ENCODE results near the gene PRR29.
A peak's percentile ranks its signal among the peaks of the same experiment; 100 is the strongest.
"Not testable (repeated sequence)": the region's sequence is repeated elsewhere in the genome, so short reads cannot be mapped to it uniquely, and the experiment has no call there.

The PRR29 gene

GRCh38 chr17:64016974-64017373, 18.8 kb downstream of the PRR29 start:
- DNase-seq, result no peak

DNA sequence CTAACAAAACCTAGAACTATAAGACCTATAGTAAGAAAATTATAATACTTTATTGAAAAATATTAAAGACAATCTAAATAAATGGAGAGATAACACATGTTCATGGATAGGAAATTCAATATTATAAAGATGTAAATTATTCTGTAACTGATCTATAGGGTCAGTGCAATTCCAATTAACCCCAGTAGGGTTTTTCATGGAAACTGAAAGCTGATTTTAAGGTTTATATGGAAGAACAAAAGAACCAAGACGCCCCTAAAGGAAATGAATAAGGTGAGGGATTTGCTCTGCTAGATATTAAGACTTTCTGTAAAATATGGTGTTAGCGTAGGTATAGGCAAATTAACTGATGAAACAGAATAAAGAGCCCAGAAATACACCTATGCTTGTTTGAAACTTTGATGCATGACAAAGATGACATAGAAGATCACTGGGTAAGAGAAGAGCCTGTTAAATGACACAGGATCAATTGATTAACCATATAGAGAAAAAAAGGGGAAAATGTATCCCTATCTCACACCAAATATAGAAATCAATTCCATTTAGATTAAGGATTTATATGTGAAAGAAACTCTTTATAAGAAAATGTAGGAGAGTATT, 19.3 kb downstream of the PRR29 start:
- no peak for DNase-seq

- DNase-seq, result not testable (repeated sequence)
These were observed 21.4 kb downstream of the PRR29 start for GRCh38 chr17:64019551-64019961.

DNA sequence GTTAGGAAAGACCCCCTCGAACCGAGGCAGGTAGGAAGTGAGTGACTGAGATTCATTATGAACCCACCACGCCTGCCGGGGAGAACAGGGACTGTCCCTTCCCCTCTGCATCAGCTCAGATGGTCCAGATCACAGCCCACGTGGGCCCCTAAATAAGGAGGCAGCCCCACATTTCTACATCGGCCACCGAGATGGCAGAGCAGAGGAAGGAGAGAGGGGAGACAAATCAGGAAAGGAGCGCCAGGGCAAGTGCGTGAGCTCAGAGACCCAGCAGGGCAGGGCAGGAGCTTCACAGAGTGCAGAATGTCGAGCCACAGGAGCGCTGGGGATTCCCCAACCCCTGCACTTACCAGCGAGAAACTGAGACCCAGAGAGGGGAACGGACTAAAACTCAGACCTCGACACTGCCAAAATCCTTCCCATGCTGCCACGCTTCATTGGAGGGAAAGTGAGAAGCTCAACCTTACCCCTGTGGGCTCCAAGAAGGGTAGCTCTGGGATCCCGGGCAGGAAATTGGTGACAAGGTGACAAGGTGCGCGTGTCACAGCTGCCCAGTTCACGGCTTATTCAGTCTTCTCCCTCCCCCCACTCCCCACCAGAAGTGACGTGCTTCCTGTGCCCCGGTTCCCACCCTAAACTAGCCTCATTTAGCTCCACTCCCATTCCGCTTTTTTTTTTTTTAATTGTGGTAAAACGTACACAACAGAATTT, 22.1 kb downstream of the PRR29 start, which contains the start of gene ICAM2:
ICAM2 (minus strand) TSS at position 578 of the 711 bp plus-strand sequence. CDS start 13,942 bp downstream, outside the sequence.
- DNase-seq, result no peak

DNA sequence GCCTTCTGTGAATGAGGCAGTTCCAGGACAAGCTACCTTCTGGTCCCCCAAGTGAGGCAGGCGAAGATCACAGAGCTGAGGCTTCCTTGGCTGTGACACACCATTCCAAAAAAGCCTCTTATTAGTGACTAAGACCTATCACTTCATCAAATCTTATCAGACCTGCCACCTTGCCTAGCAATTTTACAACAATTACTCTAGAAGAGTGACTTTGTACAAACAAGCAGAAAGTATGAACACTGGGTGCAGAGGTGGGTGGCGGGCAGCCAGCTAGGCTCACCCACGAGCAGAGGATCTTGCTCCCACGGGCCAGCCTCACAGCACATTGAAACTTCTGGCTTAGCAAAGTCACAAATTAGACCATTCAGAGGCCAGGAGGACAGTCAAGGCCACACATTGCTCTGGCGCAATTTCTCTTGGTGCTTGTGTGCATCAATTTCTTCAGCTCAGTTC, 24.5 kb downstream of the PRR29 start:
- no peak for DNase-seq

DNA sequence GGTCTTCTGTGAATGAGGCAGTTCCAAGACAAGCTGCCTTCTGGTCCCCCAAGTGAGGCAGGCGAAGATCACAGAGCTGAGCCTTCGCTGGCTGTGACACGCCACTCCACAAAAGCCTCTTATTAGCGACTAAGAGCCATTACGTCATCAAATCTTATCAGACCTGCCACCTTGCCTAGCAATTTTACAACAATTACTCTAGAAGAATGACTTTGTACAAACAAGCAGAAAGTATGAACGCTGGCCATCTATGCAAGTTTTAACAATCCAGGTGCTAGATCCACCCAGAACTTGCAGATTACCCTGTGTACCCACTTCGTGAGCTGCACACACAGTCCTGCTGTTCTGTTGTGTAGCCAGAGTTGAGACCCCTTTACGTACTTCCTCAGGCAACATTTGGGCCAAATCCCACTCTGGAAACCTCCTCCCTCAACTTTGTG, 26.1 kb downstream of the PRR29 start:
- no peak for DNase-seq

DNA sequence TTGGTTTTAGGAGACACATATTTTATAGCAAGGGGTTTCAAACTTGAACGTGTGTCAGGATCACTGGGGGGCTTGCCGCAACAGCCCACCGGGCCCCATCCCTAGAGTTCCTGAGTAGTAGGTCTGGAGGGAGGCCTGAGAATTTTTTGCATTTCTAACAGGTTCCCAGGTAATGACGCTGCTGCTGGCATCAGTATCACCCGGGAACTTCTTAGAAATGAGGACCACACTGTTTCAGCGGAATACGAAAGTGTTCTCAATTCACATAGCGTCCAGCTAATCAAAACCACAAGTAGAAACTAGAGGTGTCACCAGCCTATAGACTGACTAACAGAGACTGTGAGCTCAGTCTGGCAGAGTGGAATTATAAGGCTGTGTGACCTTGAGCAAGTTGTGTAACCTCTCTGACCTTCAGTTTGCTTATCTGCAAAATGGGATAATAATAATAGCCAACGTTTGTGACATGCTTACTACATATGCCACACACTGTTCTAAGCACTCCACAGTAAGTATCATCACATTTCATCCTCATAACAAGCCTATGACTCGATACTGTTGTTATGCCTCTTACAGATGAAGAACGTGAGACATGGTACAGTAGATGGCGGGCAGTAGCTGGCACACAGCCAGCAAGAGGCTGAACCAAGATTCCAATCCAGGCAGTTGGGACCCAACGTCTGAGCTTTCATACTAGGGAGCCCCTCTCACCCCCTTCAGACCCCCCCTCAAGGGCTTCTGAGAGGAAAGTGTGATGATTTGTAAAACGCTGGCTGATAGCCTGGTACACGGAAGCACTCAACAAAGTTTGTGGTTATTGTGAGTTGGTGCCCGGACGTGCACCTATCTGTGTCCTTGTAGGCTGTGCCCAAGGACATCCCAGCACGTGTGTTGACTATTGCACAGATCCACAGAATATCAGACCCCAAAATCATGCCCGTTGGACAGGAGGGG, 26.9 kb downstream of the PRR29 start:
- no peak for DNase-seq

DNA sequence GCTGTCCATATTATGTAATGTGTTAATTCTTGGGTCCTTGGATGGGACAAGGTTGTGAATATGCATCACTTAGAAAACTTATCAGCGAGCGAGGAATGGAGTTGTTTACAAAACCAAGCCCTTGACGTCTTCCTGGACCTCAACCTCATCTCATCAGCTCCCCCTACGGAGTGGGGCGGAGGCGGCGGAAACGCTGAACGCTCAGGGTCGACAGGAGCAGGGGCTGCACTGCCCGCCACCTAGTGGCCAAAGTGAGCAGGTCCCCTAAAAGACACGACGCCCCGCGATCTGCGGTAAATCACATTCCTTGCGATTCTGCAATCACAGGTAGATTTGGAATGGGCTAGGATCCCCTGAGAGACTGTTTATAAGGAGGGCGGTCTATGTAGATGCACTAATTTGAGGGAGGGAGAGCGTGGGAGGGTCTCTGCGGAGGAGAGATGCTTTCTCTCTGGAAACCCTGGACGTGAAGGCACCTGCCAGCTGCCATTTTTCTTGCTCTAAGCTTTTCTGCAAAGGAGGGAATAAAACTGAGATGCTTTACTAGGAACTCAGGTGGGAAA, 27.7 kb downstream of the PRR29 start:
- peak; percentile 21 to 69 for DNase-seq

GRCh38 chr17:64028874-64029464, 30.8 kb downstream of the PRR29 start:
- DNase-seq, result peak in 1 of 2 experiments; percentile 48

DNA sequence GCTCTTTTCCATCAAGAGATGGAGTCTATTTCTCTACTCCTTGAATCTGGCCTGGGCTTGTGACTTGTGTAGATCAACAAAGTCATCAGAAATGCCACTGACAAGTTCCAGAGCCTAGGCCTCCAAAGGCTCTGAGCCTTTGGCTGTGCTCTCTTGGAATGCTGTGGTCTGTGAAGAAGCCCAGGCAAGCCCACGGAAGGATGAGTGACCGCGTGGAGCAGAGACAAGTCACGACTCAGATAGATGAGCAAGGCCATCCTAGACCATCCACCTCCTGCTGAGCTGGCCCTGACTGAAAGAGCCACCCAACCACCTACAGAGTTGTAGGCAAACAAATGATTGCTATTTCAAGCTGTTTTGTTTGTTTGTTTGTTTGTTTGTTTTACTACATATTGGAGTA, 33.9 kb downstream of the PRR29 start:
- no peak for DNase-seq

DNA sequence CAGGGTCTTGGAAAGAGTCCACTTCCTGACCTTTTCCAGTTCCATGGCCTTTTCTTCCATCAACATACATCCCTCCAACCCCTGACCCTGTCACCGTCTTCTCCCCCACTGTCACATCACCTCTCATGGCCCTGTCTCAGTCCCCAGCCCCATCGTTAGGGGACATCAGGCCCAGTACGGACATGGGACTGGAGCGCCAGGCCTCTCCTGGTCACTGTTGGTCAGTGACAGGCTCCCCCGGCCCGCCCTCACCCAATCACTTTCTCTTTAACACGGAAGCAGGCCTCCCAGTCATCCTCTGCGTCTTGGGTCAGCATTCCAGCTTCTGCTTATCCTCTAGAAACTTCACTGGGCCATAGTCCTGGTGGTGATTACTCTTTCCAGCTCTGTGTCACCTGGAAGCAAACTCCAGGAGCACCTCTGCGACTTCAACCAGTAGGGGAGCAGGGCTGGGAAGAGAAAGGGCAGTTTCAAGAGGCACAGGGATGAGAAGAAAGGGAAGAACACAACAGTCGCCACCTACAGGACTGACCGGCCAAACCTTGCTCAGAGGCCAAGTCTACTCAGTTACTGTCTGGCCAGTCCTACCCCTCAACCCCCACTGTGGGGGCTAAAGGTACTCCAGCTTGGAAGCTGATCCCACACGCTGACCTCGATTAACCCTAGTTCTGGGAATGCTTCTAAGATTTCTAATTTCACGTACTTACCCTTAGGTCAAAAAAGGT, 38.2 kb downstream of the PRR29 start:
- no peak for DNase-seq

DNA sequence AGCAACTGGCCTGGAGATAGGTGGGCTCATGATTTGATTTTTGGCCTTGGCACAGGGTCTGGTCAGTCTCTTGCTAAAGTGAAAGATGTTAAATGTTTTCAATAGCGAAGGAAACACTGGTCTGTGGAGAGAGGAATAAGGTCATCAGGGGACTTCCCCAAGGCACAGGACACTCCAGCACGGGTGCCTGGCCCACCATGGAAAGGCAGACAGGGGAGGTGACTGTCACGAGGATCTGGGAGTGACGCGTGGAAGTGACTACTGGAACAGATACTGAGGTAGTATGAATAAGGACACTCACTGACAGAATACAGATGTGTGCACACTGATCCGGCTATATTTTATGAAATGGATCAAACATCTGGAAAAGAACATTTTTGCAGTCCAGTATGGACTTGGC, 39.0 kb downstream of the PRR29 start:
- DNase-seq, result no peak

GRCh38 chr17:64037802-64038201, 39.7 kb downstream of the PRR29 start:
- DNase-seq, result no peak

GRCh38 chr17:64038331-64039105, 40.4 kb downstream of the PRR29 start:
- no peak for DNase-seq

GRCh38 chr17:64039106-64039400, 40.9 kb downstream of the PRR29 start:
- no peak for DNase-seq

GRCh38 chr17:64040206-64040605, 42.1 kb downstream of the PRR29 start:
- no peak for DNase-seq

GRCh38 chr17:64041912-64042311, 43.8 kb downstream of the PRR29 start:
- DNase-seq, result no peak

GRCh38 chr17:64042700-64043485, 44.7 kb downstream of the PRR29 start:
- DNase-seq, result no peak

- no peak for DNase-seq
These were observed 47.0 kb downstream of the PRR29 start for GRCh38 chr17:64045176-64045575.

- DNase-seq, result no peak
These were observed 50.7 kb downstream of the PRR29 start for GRCh38 chr17:64048805-64049204.
